ENCODE results near the gene ULK1.

The ULK1 gene

DNA sequence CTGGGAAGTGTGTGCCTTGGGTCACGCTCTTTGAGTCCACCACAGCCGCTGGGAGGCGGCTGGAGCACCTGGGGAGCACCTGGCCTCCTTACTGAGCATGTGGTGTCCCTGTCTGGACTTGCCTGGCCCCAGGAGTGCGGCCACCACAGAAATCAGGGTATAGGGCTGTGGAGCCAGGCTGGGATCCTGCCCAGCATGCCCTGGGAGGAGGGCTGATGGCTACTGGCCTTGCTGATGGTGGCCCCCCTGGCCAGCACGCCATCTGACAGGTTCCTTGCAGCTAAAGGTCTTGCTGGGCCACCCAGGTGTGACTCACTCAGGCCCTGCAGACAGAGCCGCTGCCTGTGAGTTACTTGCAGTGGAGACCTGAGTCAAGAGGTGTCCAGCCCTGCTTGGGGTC lies 6.0 kb downstream of the ULK1 start:
- peaks cover 20% of the 10 kb centered on the region for H3K4me1 ChIP-seq
- no peak overlapping the region for H2AFZ ChIP-seq
- H3K27ac ChIP-seq: no peak overlapping the region
- H3K79me2 ChIP-seq: peaks cover 74% of the 10 kb centered on the region
- H3K4me3 ChIP-seq (ENCODE audit: low read depth, low read length): no peak overlapping the region
- no peaks in the 10 kb centered on the region for H3K27me3 ChIP-seq (ENCODE audit: control insufficient read depth, insufficient read depth, low read length)
- no peak overlapping the region for H3K4me2 ChIP-seq (ENCODE audit: low read length)
- TF ChIP-seq, protein P1, sequence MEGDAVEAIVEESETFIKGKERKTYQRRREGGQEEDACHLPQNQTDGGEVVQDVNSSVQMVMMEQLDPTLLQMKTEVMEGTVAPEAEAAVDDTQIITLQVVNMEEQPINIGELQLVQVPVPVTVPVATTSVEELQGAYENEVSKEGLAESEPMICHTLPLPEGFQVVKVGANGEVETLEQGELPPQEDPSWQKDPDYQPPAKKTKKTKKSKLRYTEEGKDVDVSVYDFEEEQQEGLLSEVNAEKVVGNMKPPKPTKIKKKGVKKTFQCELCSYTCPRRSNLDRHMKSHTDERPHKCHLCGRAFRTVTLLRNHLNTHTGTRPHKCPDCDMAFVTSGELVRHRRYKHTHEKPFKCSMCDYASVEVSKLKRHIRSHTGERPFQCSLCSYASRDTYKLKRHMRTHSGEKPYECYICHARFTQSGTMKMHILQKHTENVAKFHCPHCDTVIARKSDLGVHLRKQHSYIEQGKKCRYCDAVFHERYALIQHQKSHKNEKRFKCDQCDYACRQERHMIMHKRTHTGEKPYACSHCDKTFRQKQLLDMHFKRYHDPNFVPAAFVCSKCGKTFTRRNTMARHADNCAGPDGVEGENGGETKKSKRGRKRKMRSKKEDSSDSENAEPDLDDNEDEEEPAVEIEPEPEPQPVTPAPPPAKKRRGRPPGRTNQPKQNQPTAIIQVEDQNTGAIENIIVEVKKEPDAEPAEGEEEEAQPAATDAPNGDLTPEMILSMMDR (IDR thresholded peaks at IDR 0.05): no peak
- no peaks in the 10 kb centered on the region for H3K36me3 ChIP-seq (ENCODE audit: control insufficient read depth, insufficient read depth, low read length)
- H3K9ac ChIP-seq: no peak overlapping the region
- no peaks in the 10 kb centered on the region for H3K9me3 ChIP-seq (ENCODE audit: control insufficient read depth, low read length)

DNA sequence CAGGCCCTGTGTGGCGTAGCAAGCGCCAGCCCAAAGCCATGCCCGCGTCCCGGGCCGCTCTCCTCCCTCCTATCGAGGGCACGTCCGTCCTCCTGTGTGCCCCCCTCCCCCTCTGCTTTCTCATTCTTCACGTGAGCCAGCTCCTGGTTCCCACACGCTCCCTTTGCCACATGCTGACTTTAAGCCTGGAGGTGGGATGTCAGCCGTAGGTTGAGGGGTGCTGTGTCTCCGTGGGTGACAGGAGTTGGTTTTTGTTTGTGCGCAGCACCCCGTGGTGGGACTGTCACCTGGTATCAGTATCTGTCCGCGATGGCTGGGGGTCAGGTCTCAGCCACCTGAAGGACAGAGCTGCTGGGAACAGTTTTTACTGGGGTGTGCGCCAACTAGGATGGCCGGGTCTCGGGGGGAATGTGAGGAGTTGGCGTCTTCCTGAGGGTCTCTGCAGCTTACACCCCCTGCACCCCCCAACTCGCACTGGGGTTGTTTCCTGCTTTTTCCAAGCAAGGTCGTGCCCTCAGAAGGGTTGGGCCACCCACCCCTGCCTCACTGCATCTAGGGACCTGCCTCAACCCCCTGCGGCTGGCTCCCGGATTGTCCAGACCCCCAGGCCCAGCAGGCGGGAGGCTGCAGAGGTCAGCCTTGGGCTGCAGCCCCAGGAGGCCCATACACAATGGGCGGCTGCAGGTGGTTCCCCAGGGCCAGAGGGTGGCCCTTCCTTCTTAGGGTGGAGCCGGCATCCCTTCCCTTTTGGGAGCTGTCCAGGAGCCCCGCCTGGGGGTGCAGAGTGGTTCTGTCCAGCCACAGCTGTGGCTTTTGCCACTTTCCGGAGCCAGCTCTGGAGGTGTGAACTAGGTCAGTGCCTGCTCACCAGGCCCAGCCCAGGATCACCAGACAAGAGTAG lies 7.3 kb downstream of the ULK1 start:
- Histone ChIP-seq H3K4me1 (peaks cover 19% of the 10 kb centered on the region), H2AFZ (no peak overlapping the region), H3K4me2 (ENCODE audit: low read length) (no peak overlapping the region), H3K27ac (no peak overlapping the region), H3K36me3 (ENCODE audit: control insufficient read depth, insufficient read depth, low read length) (no peaks in the 10 kb centered on the region), H3K9ac (no peak overlapping the region), H3K4me3 (ENCODE audit: low read depth, low read length) (no peak overlapping the region), H3K79me2 (peaks cover 78% of the 10 kb centered on the region), H3K27me3 (ENCODE audit: control insufficient read depth, insufficient read depth, low read length) (no peaks in the 10 kb centered on the region), H3K9me3 (ENCODE audit: control insufficient read depth, low read length) (no peaks in the 10 kb centered on the region)
- TF ChIP-seq, protein P1 (IDR thresholded peaks at IDR 0.05): no peak

DNA sequence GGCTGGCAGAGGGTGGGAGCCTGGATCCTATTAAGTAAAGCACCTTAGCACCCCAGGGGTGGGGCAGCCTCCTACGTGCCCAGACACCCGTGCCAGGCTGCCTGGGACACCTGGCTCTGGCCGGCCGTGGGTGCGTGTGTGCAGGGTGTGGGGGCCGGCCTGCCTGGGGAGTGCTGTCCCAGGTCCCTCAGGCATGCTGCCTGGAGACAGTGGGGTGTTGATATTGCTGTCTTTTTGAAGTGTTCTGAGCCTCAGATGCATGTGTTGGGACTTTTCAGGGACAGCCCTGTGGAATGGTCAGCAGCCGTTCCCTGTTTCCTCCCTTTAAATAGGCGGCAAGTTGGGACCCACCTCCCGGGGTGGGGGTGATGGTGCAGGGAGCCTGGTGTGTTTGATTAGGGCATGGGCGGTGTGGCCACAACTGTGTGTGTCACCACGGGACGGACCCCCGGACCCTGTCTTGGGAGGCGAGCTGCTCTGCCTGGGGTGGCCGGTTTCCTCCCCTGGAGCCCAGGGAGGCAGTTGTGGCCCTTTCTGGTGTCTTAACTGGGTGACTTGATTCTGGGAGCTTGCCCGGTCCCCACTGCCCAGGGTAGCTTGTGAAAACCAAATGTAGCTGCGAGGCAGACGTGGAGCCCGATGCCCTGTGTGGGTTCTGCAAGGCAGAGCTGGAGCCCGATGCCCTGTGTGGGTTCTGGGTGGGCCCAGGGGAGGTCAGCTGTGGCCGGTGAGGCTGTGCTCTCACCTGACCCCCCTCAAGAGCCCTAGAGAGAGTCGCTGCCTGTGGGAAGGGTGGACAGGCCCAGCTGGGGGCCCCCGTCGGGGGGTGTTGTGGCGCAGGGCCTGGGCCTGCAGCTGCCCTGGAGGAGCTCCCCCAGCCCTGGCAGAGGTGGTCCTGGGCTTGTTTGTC lies 8.2 kb downstream of the ULK1 start:
- H3K36me3 ChIP-seq (ENCODE audit: control insufficient read depth, insufficient read depth, low read length): no peaks in the 10 kb centered on the region
- H3K9ac ChIP-seq: no peak overlapping the region
- no peak overlapping the region for H2AFZ ChIP-seq
- no peak overlapping the region for H3K4me2 ChIP-seq (ENCODE audit: low read length)
- no peaks in the 10 kb centered on the region for H3K9me3 ChIP-seq (ENCODE audit: control insufficient read depth, low read length)
- H3K4me3 ChIP-seq (ENCODE audit: low read depth, low read length): no peak overlapping the region
- TF ChIP-seq, protein P1 (IDR thresholded peaks at IDR 0.05): no peak
- H3K79me2 ChIP-seq: peaks cover 72% of the 10 kb centered on the region
- peaks cover 10% of the 10 kb centered on the region for H3K4me1 ChIP-seq
- H3K27me3 ChIP-seq (ENCODE audit: control insufficient read depth, insufficient read depth, low read length): no peaks in the 10 kb centered on the region
- H3K27ac ChIP-seq: no peak overlapping the region

DNA sequence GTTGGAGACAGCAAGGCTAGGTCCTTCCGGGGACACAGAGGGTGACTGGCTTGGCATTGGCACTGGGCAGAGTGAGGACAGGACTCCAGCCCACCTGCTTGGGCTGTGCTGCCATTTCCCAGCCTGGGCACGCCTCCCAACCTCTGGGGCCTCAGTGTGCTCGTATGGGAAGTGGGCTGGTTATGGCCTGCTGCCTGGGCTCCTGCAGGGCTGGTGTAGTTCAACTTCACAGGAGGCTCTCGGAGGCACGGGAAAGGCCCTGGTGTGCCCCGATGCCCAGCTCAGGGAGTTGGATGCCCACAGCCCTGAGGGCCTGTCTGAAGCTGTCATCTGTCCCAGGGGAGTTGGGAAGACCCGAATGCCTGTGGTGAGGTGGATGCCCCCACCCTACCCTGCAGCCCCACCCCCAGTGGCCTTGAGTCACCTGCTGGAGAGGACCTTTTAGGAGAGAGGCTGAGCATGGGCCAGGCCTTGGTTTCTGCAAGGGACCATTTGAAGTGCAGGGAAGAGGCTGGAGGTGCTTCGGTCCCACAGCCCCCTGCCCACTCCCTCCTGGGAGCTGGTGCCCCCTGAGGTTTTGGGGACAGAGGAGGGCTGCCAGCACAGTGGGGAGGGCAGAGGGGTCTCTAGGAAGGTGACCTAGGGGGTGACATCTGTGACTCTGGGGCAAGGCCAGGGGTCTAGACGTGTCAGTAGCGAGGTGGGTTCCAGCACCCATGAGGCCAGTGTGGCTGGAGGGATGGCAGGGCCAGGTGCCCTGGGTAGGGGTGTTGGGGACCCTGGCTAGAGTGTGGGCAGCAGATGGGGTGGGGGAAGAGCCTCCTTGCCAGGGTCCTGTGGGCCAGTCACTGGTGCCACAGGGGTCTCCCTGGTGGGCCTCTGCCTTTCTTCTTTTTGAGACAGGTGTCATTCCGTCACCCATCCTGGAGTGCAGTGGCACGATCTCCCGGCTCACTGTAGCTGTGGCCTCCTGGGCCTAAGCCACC lies 9.1 kb downstream of the ULK1 start:
- no peaks in the 10 kb centered on the region for H3K9me3 ChIP-seq (ENCODE audit: control insufficient read depth, low read length)
- H3K4me3 ChIP-seq (ENCODE audit: low read depth, low read length): no peak overlapping the region
- no peak overlapping the region for H3K9ac ChIP-seq
- no peak overlapping the region for H3K4me2 ChIP-seq (ENCODE audit: low read length)
- no peak overlapping the region for H2AFZ ChIP-seq
- H3K27ac ChIP-seq: no peak overlapping the region
- H3K4me1 ChIP-seq: peaks cover 8% of the 10 kb centered on the region
- TF ChIP-seq, protein P1 (IDR thresholded peaks at IDR 0.05): no peak
- H3K36me3 ChIP-seq (ENCODE audit: control insufficient read depth, insufficient read depth, low read length): no peaks in the 10 kb centered on the region
- no peaks in the 10 kb centered on the region for H3K27me3 ChIP-seq (ENCODE audit: control insufficient read depth, insufficient read depth, low read length)
- H3K79me2 ChIP-seq: peaks cover 65% of the 10 kb centered on the region
